NCI-H748 (cell line): Measurements from ENCODE around the gene TEAD4.

Experiments used
- DNase-seq: peaks from one replicate; lab custom pipeline; 2025; ENCODE audit not compliant: unreplicated experiment; lab: John Stamatoyannopoulos, UW

The TEAD4 gene

GRCh38 chr12:3077572-3078081 is 118.4 kb downstream of the TEAD4 start:
- DNase-seq, result no peak

- no peak for DNase-seq
Measured at GRCh38 chr12:3078086-3078820, 119.1 kb downstream of the TEAD4 start.

- DNase-seq, result no peak
Measured at GRCh38 chr12:3081091-3081490, 121.9 kb downstream of the TEAD4 start.

- DNase-seq, result no peak
Measured at GRCh38 chr12:3081886-3082285, 122.7 kb downstream of the TEAD4 start.

GRCh38 chr12:3083241-3083920 is 124.2 kb downstream of the TEAD4 start:
- no peak for DNase-seq

GRCh38 chr12:3083921-3084347 is 124.7 kb downstream of the TEAD4 start:
- DNase-seq, result no peak

GRCh38 chr12:3084742-3085141 is 125.5 kb downstream of the TEAD4 start:
- DNase-seq, result no peak

GRCh38 chr12:3085341-3086139 is 126.3 kb downstream of the TEAD4 start:
- DNase-seq, result no peak

GRCh38 chr12:3086211-3086610 is 127.0 kb downstream of the TEAD4 start:
- no peak for DNase-seq

- no peak for DNase-seq
Measured at GRCh38 chr12:3086729-3087323, 127.6 kb downstream of the TEAD4 start.

GRCh38 chr12:3087758-3088650 is 128.8 kb downstream of the TEAD4 start:
- DNase-seq, result no peak

- DNase-seq, result no peak
Measured at GRCh38 chr12:3089588-3089987, 130.4 kb downstream of the TEAD4 start.
